GM19099 (cell line): Measurements from ENCODE around the gene NSMCE1.

Experiments
- POLR2A ChIP-seq: IDR thresholded peaks from 3 replicates; pipeline ENCODE4 v1.6.1; 2011; ENCODE audit warnings: low read depth; ENCODE audit not compliant: insufficient read length; ENCODE audit errors: extremely low read depth

Gene NSMCE1

GRCh38 chr16:27308792-27309191 lies 40.2 kb upstream of the NSMCE1 start:
- TF ChIP-seq POLR2A, result no peak

DNA sequence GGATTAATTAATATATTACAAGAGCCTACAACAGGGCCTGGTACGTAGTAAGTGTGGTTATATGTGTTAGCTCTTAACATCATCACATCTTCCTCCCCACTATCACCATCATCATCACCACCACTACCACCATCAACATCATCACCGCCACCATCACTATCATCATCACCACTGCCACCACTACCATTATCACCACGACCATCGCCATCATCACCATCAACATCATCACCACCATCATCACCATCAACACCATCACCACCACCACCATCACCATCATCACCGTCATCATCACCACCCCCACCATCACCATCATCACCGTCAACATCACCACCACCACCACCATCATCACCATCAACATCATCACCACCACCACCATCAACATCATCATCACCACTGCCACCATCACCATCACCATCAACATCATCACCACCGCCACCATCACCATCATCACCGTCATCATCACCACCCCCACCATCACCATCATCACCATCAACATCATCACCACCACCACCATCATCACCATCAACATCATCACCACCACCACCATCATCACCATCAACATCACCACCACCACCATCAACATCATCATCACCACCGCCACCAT lies 37.4 kb upstream of the NSMCE1 start:
- no peak for TF ChIP-seq POLR2A

GRCh38 chr16:27304881-27305745 lies 36.5 kb upstream of the NSMCE1 start:
- no peak for TF ChIP-seq POLR2A

- TF ChIP-seq POLR2A, result no peak
Measured at GRCh38 chr16:27304102-27304501, 35.5 kb upstream of the NSMCE1 start.

DNA sequence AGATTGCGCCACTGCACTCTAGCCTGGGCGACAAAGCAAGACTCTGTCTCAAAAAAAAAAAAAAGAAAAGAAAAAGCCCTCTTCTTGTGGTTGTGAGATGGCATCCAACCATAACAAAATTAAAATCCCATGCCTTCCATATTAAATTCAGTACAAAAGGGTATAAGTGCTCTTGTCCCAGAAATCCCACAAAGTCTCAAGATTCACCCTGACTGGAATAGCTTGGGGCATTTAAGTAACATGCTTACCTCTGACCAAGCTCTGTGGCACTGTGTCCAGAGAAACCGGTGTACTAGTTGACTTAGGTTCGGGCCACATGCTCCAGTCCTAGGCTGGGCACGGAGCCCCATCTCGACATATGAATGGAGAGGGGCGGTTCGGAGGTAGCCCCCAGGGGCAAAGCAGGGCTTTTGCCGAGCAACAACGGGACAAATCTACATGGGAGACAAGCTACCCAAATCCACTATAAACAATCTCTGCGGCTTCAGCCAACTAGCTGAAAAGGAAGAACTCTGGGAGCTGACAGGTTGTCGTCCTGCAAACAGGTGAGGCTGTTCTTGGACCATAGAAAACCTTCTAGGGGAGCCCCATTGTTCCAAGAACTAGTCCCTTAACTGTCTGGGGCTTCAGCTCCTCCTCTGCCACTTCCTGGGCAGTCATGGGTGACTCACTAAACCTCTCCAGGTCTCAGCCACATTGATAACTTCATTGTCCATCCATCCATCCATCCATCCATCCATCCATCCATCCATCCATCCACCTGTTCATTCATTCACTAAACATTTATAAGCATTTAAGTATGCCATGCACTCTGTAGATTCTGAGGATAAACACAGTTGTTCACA lies 34.9 kb upstream of the NSMCE1 start:
- no peak for TF ChIP-seq POLR2A

DNA sequence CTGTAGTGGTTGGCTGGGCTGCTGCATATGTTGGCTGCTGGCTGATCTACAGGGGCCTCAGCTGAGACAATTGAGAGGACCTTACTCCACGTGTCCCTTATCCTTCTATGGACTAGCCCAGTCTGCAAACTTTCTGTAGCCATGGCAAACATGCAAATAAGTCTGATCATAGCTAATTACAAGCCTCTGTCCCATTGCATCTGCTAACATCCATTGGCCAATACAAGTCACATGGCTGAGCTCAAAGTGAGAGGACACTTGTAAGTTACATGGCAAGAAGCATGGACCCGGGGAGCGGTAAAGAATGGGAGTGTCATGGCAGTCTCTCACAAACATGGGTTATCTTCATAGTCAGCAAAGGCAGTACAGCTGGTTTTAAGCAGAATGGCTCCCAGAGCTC lies 33.6 kb upstream of the NSMCE1 start:
- TF ChIP-seq POLR2A, result no peak

DNA sequence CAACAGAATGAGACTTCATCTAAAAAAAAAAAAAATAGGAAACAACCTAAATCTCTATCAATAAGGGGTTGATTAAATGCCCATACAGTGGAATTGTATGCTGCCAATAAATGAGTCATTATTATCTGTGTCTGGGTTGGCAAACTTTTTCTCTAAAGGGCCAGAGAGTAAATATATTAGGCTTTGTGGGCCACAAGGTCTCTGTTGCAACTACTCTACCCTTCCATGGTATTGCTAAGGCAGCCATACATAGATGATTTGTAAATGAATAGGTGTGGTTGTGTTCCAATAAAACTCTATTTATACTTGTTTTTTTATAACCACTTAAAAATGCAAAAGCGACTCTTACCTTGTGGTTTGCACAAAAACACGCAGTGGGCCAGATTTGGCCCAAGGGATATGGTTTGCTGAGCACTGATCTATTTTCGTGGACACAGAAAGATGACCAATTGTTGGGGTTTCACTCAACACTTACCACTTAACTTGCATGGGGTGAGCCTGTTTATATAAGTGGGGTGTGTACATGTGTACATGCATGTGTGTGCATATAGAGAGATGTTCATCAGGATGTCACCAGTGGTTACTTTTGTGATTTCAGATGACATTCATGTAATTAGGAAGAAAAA lies 32.8 kb upstream of the NSMCE1 start:
- no peak for TF ChIP-seq POLR2A

DNA sequence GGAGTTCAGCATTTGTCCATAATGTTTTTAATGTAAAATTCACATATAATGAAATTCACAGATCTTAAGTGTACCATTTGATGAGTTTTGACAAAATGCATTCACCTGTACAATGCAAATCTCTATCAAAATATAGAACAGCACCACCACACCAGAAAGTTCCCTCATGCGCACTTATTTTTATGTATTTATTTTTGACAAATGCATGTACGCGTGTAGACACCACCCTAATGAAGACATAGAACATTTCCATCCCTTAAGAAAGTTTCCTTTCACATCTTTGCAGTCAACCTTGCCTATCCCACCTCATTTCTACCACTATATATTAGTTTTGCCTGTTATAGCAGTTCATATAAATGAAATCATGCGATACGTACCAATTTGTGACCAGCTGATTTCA lies 29.6 kb upstream of the NSMCE1 start:
- TF ChIP-seq POLR2A, result no peak

GRCh38 chr16:27293343-27293742 lies 24.8 kb upstream of the NSMCE1 start:
- no peak for TF ChIP-seq POLR2A

- TF ChIP-seq POLR2A, result no peak
Measured at GRCh38 chr16:27291722-27292240, 23.2 kb upstream of the NSMCE1 start.

DNA sequence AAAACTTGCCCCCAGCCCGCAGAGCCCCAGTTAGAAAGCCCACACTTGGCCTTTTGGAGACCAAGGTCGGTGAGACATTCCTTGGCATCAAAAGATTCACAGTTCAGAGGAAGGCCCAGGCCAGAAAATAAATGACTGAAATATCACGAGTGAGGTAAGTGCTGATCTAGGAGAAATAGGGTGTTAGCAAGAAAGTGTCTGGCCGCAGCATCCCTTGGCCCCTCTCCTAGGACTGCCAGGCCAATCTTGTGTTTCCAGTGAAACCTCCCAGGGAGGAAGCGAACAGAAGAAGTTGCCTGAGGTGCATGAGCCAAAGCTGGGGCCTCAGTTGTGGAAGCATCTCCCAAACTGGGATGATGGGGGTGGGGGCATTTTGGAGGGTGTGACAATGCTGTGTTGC lies 22.5 kb upstream of the NSMCE1 start:
- TF ChIP-seq POLR2A, result no peak

DNA sequence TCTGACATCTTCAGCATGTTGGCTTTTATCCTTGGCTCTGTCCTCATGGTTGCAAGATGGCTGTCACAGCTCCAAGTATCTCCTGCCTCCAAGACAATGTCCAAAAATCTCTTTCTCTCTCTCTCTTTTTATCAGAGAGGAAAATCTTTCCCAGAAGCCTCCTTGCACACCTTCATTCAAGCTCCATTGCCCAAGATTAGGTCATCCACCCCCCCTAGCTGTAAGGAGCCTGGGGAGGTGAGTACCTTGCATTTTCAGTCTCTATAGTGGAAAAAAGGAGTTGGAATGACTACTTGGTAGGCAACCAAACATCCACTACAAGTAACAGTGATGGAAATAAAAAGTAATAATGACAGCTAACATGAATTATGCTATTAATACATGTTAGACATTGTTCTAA lies 22.0 kb upstream of the NSMCE1 start:
- no peak for TF ChIP-seq POLR2A

- no peak for TF ChIP-seq POLR2A
Measured at GRCh38 chr16:27289669-27290068, 21.1 kb upstream of the NSMCE1 start.

- TF ChIP-seq POLR2A, result no peak
Measured at GRCh38 chr16:27287887-27288286, 19.3 kb upstream of the NSMCE1 start.
